Activated T-helper 1 cell treated with Interleukin-2 at 50 U/mL for 16 hours (primary cell): ENCODE results near the gene LIMD2.

ENCODE experiments used
- DNase-seq: peaks from one replicate; pipeline ENCODE4 v3.0.0-alpha.2; 2020; ENCODE audit warnings: low read depth

LIMD2 gene

DNA sequence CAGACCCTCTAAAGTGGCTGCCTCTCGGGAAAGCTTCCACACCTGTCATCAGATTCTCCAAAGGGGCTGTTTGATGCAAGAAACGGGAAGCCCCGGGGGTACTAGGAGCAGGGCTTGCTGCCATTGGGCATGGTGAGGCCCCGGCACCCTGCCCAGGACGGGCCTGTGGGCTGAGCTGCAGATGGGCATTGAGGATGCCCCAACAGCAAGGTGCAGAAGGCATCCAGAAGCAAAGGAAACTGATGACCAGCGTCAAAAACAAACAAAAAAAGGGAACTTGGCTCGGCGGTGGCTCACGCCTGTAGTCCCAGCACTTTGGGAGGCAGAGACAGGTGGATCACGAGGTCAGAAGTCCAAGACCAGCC lies 1.5 kb upstream of the LIMD2 start:
- no peak for DNase-seq

DNA sequence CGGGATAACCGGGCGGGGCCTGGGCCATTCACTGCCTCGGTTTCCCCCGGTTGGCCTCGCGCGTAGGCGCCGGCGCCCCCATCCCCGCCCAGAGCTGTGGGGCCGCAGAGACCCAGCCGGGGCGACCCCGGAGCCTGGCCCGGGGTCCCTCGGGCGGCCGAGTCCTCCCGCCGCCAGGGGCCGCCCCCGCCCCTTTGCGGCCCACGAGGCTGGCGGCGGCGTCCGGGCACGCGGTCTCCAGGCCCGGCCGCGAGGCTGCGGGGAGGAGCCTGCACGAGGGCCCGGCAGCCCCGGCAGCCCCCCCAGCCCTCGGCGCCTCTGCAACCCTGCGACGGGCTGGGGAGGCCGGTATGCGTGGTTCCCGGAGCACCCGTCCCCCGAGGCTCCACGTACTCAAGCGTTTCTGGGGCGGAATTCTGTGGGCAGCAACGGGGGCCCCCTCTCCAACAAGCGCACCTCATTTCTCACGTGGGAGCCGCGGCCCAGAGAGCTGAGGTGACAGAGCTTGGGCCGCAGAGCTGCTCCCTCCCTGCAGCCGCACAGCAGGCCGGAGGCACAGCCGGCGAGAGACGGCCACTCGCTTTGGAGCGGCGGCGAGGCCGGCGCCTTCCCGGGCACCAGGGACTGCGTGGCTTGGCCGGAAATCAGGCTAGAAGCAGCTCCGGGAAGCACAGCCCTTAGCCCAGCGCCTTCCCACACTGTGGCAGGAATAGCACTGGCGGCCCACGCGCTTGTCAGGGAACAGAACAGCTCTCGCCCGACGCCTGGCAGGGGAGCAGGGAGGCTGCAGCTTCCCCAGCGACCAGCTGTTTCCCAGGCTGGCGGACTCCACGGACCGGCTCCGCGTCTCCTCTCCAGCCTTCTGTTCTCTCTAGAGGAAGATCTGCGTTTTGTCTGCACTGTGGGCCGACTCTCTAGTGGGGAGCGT lies 867 bp upstream of the LIMD2 start:
- DNase-seq = peak; percentile 48

- DNase-seq = peak; percentile 89
Measured at GRCh38 chr17:63698886-63699637, 863 bp downstream of the LIMD2 start.

DNA sequence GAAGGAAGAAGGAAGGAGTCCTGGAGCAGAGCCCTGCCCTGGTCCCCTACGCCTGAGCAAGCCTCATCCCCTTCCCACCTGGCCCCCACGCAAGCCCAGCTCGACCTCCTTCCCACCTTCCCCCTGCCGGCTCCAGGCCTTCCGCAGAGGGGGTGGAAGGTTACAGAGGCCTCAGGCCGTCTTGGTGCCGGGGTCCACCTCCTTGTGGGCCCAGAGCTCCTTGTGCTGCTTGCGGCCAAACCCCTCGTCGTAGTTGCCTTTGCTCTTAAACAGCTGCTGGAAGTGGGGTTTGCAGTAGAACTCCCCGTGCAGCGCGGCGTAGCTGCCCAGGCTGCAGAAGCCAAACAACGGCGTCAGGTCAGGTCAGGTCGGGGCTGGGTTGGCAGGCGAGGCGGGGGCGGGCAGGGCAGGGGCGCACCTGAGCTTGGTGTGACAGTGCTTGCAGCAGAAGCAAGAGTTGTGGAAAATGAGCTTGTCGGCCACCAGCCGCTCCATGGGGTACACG lies 1.5 kb downstream of the LIMD2 start:
- DNase-seq = no peak

- DNase-seq = peak; percentile 69
Measured at GRCh38 chr17:63697341-63698286, 2.3 kb downstream of the LIMD2 start.

- no peak for DNase-seq
Measured at GRCh38 chr17:63696381-63696961, 3.5 kb downstream of the LIMD2 start.

DNA sequence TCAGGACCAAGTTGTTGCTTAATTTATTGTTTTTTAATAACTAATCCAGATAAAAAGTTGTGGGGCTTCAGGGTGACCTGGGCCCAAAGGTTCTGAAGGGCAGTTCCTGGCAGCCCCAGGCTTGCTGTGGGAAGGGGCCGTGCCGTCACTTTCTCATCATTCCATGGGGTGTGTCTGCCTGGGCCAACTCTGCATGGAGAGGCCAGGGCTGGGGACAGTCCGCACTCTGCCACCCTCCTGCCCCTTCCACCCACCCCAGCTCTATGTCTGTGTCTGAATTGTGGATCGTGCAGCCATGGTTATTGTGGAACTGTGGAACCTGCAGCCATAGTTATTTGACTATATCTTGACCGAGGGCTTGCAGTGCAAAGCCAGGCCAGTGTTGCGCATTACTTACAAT lies 4.0 kb downstream of the LIMD2 start:
- no peak for DNase-seq

DNA sequence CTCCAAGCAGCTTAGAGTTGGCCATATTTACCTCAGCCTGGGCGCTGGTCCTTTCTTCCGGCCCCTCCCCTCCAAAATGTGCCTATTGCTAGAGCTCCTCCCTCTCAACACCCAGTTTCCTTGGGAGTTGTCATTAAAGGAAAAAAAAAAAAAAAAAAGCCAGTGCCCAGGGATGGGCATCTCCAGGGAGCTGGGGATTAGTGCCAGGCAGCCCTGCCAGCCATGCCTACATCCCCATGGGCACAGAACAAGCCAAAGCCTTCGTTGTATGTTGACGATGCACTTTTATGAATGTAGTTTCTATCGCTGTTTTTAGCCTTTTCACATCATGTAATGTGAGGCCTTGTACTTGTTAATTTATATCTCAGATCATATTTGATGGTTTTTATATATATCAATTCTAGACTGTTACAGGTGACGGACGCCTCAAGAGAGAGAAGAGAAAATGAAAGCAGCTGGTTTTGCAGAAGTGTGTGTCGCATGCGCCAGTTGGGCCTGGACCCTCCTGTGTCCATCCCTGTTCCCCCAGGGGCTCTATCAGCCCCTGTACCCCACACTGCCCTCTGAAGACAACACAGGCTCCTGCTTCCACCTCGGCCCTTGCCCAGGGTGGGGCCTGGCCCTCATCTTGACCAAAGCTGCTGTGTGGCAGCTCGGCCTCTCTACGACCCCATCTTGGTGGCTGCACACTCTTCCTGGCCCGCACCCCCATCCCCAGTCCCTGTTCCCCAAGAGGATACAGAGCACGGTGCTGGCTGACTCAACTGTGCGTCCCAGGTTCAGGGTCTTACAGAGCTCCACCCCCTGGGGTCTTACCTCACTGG lies 4.8 kb downstream of the LIMD2 start:
- no peak for DNase-seq

GRCh38 chr17:63694229-63694949 lies 5.5 kb downstream of the LIMD2 start:
- no peak for DNase-seq

- DNase-seq = no peak
Measured at GRCh38 chr17:63693411-63694113, 6.4 kb downstream of the LIMD2 start.

- no peak for DNase-seq
Measured at GRCh38 chr17:63692195-63692816, 7.6 kb downstream of the LIMD2 start.

DNA sequence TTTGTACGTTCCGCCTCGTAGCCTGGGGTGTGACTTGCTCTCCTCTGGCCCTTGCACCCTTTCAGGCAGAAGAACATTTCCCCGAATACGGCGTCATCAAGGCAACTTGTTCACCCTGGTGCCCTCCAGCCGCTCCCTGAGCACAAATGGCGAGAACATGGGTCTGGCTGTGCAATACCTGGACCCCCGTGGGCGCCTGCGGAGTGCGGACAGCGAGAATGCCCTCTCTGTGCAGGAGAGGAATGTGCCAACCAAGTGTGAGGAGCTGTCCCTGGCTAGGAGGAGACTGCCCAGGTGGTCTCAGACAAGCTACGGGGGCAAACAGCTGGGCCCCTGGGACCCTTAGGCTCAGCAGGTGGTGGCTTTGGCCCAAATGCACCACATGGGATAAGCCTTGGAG lies 10.4 kb downstream of the LIMD2 start:
- no peak for DNase-seq

- no peak for DNase-seq
Measured at GRCh38 chr17:63688396-63689020, 11.4 kb downstream of the LIMD2 start.

DNA sequence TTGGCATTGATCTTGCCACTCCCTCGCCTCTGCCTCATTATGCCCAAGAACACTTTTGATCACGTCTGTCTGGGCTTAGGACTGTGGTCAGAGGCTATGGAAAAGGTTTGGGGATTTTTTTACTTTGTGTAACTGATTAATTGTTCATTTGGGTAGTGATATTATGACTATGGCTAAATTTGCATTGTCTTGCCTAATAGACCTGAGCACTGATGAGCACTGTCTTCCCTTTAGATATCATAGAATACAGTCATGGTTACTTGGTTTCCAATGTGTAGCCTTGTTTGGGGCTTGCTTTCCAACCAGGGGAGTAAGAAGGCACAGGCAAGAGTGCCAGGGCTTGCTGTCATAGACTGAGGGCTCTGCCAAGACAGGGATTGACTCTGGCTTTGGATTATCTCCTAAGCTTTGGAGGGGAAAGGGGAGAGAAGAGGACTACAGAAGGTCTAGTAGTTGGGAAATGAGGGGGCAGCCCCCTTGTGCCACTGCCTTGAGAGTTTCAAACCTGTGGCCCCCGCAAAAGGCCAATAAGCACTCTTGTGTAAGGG lies 13.7 kb downstream of the LIMD2 start:
- no peak for DNase-seq

DNA sequence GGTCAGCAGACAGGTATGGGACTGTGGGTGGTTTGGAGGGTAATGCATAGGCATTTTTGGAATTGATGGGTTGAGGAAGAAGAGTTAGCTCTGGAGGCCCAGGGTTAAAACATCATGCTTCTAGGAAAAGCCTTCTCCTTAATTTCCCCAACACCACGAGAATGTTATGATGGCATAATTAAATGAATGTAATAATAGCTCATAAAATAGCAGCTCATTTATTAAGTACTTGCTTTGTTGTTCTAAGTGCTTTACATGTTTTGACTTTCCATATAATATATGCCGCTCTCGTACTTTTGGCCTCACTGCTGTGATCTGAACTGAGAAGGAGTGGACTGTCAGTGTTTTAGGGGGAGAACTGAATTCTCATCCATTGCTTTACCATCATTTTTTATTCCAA lies 14.3 kb downstream of the LIMD2 start:
- DNase-seq = no peak

GRCh38 chr17:63685041-63685440 lies 14.9 kb downstream of the LIMD2 start:
- DNase-seq = no peak

- no peak for DNase-seq
Measured at GRCh38 chr17:63682981-63683380, 16.9 kb downstream of the LIMD2 start.

DNA sequence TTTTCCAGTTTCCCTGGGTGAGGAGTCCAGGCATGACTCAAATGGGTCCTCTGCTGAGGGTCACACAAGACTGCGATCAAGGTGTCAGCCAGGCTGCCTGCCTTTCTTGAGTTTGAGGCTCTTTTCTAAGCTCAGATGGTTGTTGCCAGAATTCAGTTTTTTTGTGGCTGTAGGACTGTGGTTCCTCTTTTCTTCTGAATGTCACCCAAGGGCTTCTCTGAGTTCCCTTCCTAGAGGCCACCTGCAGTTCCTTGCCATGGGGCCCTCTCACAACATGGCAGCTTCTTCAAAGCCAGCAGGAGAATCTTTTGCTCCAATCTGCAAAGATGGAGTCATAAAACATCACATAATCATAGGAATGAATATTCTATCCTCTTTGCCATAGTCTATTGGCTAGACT lies 17.5 kb downstream of the LIMD2 start:
- no peak for DNase-seq
